ENCODE results near the gene EIF1AX. TPM values are rescaled to one million over a fixed set of nuclear protein-coding genes. Genes with fewer than 3 reads are reported as not detected.
"Not testable (repeated sequence)": the region's sequence is repeated elsewhere in the genome, so short reads cannot be mapped to it uniquely, and the experiment has no call there.

The EIF1AX gene
- total and polyA plus RNA-seq, 4 donors, result 37.3 to 104 (median 47.8) TPM

GRCh38 chrX:20132666-20133065, 9.0 kb downstream of the EIF1AX start:
- Histone ChIP-seq H3K4me1 (ENCODE audit: control insufficient read depth in 5 of 5, insufficient read depth in 5 of 5, low read length in 5 of 5) (peaks cover 0 to 3% (median 0%) of the 10 kb centered on the region in 5 donors), H3K27me3 (ENCODE audit: control insufficient read depth in 3 of 3, insufficient read depth in 3 of 3, low read length in 2 of 3) (peaks cover 0 to 3% (median 0%) of the 10 kb centered on the region in 3 donors), H3K4me3 (no peak overlapping the region), H3K27ac (ENCODE audit: low read depth in 1 of 2, low read length in 1 of 2) (no peak overlapping the region), H3K36me3 (ENCODE audit: control insufficient read depth in 4 of 4, insufficient read depth in 4 of 4, low read length in 4 of 4) (peaks cover 9 to 52% (median 17%) of the 10 kb centered on the region in 4 donors), H3K9ac (ENCODE audit: insufficient read depth in 1 of 2, low read length in 2 of 2) (no peak overlapping the region), H3K9me3 (ENCODE audit: control insufficient read depth in 4 of 4, insufficient read depth in 3 of 4, low read length in 3 of 4) (no peaks in the 10 kb centered on the region)
- no peak for TF ChIP-seq CTCF (IDR thresholded peaks at IDR 0.05; ENCODE audit: control extremely low read depth, extremely low read depth)
- DNase-seq (no peak), ATAC-seq (ENCODE audit: insufficient read depth, low FRiP score) (no peak)
- WGBS, 2 donors, result 87 to 94% methylated on average over 1 of the region's 1 CpG

GRCh38 chrX:20130357-20130756, 11.3 kb downstream of the EIF1AX start:
- no peaks in the 10 kb centered on the region for H3K9me3 ChIP-seq (ENCODE audit: control insufficient read depth in 4 of 4, insufficient read depth in 3 of 4, low read length in 3 of 4)
- H3K27me3 ChIP-seq (ENCODE audit: control insufficient read depth in 3 of 3, insufficient read depth in 3 of 3, low read length in 2 of 3), result no peaks in the 10 kb centered on the region
- ATAC-seq (ENCODE audit: insufficient read depth, low FRiP score) (no peak), DNase-seq (no peak)
- no peak for TF ChIP-seq CTCF (IDR thresholded peaks at IDR 0.05; ENCODE audit: control extremely low read depth, extremely low read depth)
- no peak overlapping the region for H3K4me3 ChIP-seq
- 95 to 96% methylated on average over 1 of the region's 1 CpG for WGBS, 2 donors
- H3K36me3 ChIP-seq (ENCODE audit: control insufficient read depth in 4 of 4, insufficient read depth in 4 of 4, low read length in 4 of 4), result peaks cover 8 to 41% (median 12%) of the 10 kb centered on the region in 4 donors
- no peak overlapping the region for H3K9ac ChIP-seq (ENCODE audit: insufficient read depth in 1 of 2, low read length in 2 of 2)
- no peak overlapping the region for H3K27ac ChIP-seq (ENCODE audit: low read depth in 1 of 2, low read length in 1 of 2)
- H3K4me1 ChIP-seq (ENCODE audit: control insufficient read depth in 5 of 5, insufficient read depth in 5 of 5, low read length in 5 of 5), result no peaks in the 10 kb centered on the region

GRCh38 chrX:20129547-20129946, 12.1 kb downstream of the EIF1AX start:
- Histone ChIP-seq H3K9ac (ENCODE audit: insufficient read depth in 1 of 2, low read length in 2 of 2) (no peak overlapping the region), H3K4me1 (ENCODE audit: control insufficient read depth in 5 of 5, insufficient read depth in 5 of 5, low read length in 5 of 5) (no peaks in the 10 kb centered on the region), H3K9me3 (ENCODE audit: control insufficient read depth in 4 of 4, insufficient read depth in 3 of 4, low read length in 3 of 4) (no peaks in the 10 kb centered on the region), H3K4me3 (no peak overlapping the region), H3K27ac (ENCODE audit: low read depth in 1 of 2, low read length in 1 of 2) (no peak overlapping the region), H3K27me3 (ENCODE audit: control insufficient read depth in 3 of 3, insufficient read depth in 3 of 3, low read length in 2 of 3) (no peaks in the 10 kb centered on the region), H3K36me3 (ENCODE audit: control insufficient read depth in 4 of 4, insufficient read depth in 4 of 4, low read length in 4 of 4) (peaks cover 7 to 40% (median 12%) of the 10 kb centered on the region in 4 donors)
- no peak for ATAC-seq (ENCODE audit: insufficient read depth, low FRiP score)
- no peak for TF ChIP-seq CTCF (IDR thresholded peaks at IDR 0.05; ENCODE audit: control extremely low read depth, extremely low read depth)
- no peak for DNase-seq
- 76 to 86% methylated on average over 1 of the region's 1 CpG for WGBS, 2 donors

- Histone ChIP-seq H3K4me1 (ENCODE audit: control insufficient read depth in 5 of 5, insufficient read depth in 5 of 5, low read length in 5 of 5) (no peaks in the 10 kb centered on the region), H3K27me3 (ENCODE audit: control insufficient read depth in 3 of 3, insufficient read depth in 3 of 3, low read length in 2 of 3) (no peaks in the 10 kb centered on the region), H3K9ac (ENCODE audit: insufficient read depth in 1 of 2, low read length in 2 of 2) (no peak overlapping the region), H3K27ac (ENCODE audit: low read depth in 1 of 2, low read length in 1 of 2) (no peak overlapping the region), H3K9me3 (ENCODE audit: control insufficient read depth in 4 of 4, insufficient read depth in 3 of 4, low read length in 3 of 4) (no peaks in the 10 kb centered on the region), H3K36me3 (ENCODE audit: control insufficient read depth in 4 of 4, insufficient read depth in 4 of 4, low read length in 4 of 4) (peaks cover 5 to 38% (median 11%) of the 10 kb centered on the region in 4 donors), H3K4me3 (no peak overlapping the region)
- DNase-seq (peak in 2 of 3 donors; percentile 24 to 38), ATAC-seq (ENCODE audit: insufficient read depth, low FRiP score) (no peak)
- no peak for TF ChIP-seq CTCF (IDR thresholded peaks at IDR 0.05; ENCODE audit: control extremely low read depth, extremely low read depth)
- WGBS, 2 donors, result 61 to 83% methylated on average over 4 of the region's 4 CpGs
These were observed 13.0 kb downstream of the EIF1AX start for GRCh38 chrX:20128670-20129069.

- H3K4me3 ChIP-seq; DNase-seq; H3K9me3 ChIP-seq (ENCODE audit: control insufficient read depth in 4 of 4, insufficient read depth in 3 of 4, low read length in 3 of 4); ATAC-seq (ENCODE audit: insufficient read depth, low FRiP score); H3K27ac ChIP-seq (ENCODE audit: low read depth in 1 of 2, low read length in 1 of 2); H3K27me3 ChIP-seq (ENCODE audit: control insufficient read depth in 3 of 3, insufficient read depth in 3 of 3, low read length in 2 of 3); H3K4me1 ChIP-seq (ENCODE audit: control insufficient read depth in 5 of 5, insufficient read depth in 5 of 5, low read length in 5 of 5); H3K9ac ChIP-seq (ENCODE audit: insufficient read depth in 1 of 2, low read length in 2 of 2): not testable (repeated sequence)
- 2 to 8% methylated on average over 3 of the region's 3 CpGs for WGBS, 2 donors
- peaks cover 2 to 27% (median 5%) of the 10 kb centered on the region in 4 donors for H3K36me3 ChIP-seq (ENCODE audit: control insufficient read depth in 4 of 4, insufficient read depth in 4 of 4, low read length in 4 of 4)
These were observed 14.2 kb downstream of the EIF1AX start for GRCh38 chrX:20127440-20127839.
